ENCODE measurements around the gene BRCC3.

DNA sequence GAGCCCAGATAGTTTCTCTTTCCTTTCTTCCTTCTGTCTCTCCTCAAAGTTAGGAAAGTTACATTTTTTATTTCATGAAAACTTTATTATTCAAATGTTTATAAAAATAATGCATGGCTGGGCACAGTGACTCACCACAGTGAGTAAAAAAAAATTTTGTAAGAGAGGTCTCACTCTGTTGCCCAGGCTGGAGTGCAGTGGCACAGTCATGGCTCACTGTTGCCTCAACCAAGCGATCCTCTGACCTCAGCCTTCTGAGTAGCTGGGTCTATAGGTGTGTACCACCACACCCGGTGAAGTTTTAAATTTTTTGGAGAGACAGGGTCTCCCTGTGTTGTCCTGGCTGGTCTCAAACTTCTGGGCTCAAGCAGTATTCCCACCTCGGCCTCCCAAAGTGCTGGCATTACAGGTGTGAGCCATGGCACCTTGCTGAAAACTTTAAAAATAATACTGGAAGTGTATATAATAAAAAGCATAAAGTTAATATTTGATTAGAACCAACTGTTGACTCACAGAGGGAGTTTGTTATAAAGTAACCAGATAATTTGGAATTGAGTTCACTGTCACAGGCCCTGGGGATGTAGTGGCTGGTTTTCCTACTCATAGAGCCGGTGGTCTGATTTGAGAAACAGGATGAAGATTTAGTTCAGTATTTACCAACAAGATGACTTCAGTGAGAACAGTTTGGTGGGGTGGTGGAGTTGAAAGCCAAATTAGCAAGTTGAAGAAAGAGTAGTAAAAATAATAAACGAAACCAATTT lies 18.4 kb upstream of the BRCC3 start:
- TF ChIP-seq SP1 (IDR thresholded peaks at IDR 0.05) (no peak), BHLHE40 (IDR thresholded peaks at IDR 0.05; ENCODE audit: borderline replicate concordance) (no peak)
